RWPE2 (cell line): Measurements from ENCODE around the gene EPN2.

ENCODE experiments used
- ATAC-seq: fragments of 200-7000 bp; cut with Tn5 transposase; 3 replicates; pipeline ENCODE4 v1.9.1; 2021; ENCODE audit warnings: low read depth
- DNase-seq: peaks from one replicate; pipeline ENCODE4 v3.0.0-alpha.2; 2020; ENCODE audit warnings: low spot score
- H3K27ac ChIP-seq: fragments of 450-650 bp; 2 replicates; pipeline ENCODE4 v1.5.1; 2017; ENCODE audit warnings: mild to moderate bottlenecking; ENCODE audit not compliant: poor library complexity, severe bottlenecking
- H3K27me3 ChIP-seq: fragments of 250-450 bp; sonication (Bioruptor Pico); 2 replicates; pipeline ENCODE4 v1.5.1; 2021; ENCODE audit warnings: mild to moderate bottlenecking, moderate library complexity; ENCODE audit not compliant: insufficient read depth, poor library complexity, severe bottlenecking
- H3K36me3 ChIP-seq: fragments of 250-450 bp; sonication (Bioruptor Pico); 2 replicates; pipeline ENCODE4 v1.5.1; 2020; ENCODE audit warnings: low read depth, mild to moderate bottlenecking, moderate library complexity
- H3K4me1 ChIP-seq: fragments of 250-450 bp; sonication (Bioruptor Pico); 2 replicates; pipeline ENCODE4 v1.5.1; 2021; ENCODE audit warnings: mild to moderate bottlenecking, moderate library complexity; ENCODE audit not compliant: insufficient read depth, poor library complexity, severe bottlenecking
- H3K4me3 ChIP-seq: fragments of 250-450 bp; sonication (Bioruptor Pico); 2 replicates; pipeline ENCODE4 v1.5.1; 2021; ENCODE audit warnings: mild to moderate bottlenecking, moderate library complexity; ENCODE audit not compliant: severe bottlenecking
- H3K9me3 ChIP-seq: fragments of 250-450 bp; sonication (Bioruptor Pico); 2 replicates; pipeline ENCODE4 v1.5.1; 2021; ENCODE audit warnings: mild to moderate bottlenecking, moderate library complexity; ENCODE audit not compliant: severe bottlenecking
- TF ChIP-seq, protein P1 (sequence below): fragments of 450-650 bp; IDR thresholded peaks from one replicate; pipeline ENCODE4 v1.5.1; 2017; ENCODE audit warnings: mild to moderate bottlenecking, moderate library complexity; ENCODE audit not compliant: poor library complexity, severe bottlenecking

EPN2 gene

DNA sequence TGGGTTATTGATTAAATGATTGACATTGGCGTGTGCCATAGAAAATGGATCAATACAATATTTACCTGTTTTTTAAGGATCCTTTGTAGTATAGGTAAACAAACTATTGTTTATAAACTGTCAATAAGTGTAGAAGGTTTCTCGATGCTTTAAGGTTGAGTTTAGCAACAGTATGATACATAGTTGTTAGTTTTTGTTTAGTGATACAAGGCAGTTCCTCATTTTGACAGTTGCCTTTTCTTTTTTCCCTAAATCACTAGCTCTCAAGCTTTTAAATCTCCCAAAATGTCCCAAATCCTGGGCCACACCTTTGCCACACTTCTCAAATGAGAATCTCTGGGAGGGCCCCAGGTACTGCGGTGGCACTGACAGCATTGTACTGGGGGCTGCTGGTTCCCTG, 57.3 kb downstream of the EPN2 start:
- ATAC-seq, result no peak
- no peaks in the 10 kb centered on the region; the same call in none of the 2 replicates for H3K36me3 ChIP-seq

DNA sequence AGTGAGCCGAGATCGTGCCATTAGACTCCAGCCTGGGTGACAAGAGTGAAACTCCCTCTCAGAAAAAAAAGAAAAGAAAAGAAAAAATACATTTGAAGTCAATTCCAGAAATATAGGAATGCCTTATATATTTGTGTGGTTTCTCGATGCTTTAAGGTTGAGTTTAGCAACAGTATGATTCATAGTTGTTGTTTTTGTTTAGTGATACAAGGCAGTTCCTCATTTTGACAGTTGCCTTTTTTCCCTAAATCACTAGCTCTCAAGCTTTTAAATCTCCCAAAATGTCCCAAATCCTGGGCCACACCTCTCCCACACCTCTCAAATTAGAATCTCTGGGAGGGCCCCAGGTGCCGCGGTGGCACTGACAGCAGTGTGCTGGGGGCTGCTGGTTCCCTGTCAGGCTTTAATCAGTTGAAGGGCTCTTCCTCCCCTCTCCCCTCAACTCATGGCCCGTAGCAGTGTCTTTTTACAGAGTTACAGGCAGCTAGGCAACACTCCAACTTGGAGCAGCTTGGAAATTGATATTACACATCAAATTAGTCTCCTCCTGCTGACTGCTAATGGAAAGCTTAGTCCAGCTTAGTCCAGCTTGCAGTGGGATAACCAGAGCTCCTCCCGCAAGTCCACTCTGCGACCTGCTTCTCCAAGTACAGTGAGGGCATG, 58.4 kb downstream of the EPN2 start:
- no peaks in the 10 kb centered on the region for H3K4me1 ChIP-seq
- TF ChIP-seq, protein P1, sequence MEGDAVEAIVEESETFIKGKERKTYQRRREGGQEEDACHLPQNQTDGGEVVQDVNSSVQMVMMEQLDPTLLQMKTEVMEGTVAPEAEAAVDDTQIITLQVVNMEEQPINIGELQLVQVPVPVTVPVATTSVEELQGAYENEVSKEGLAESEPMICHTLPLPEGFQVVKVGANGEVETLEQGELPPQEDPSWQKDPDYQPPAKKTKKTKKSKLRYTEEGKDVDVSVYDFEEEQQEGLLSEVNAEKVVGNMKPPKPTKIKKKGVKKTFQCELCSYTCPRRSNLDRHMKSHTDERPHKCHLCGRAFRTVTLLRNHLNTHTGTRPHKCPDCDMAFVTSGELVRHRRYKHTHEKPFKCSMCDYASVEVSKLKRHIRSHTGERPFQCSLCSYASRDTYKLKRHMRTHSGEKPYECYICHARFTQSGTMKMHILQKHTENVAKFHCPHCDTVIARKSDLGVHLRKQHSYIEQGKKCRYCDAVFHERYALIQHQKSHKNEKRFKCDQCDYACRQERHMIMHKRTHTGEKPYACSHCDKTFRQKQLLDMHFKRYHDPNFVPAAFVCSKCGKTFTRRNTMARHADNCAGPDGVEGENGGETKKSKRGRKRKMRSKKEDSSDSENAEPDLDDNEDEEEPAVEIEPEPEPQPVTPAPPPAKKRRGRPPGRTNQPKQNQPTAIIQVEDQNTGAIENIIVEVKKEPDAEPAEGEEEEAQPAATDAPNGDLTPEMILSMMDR, result no peak
- H3K4me3 ChIP-seq, result no peak overlapping the region
- DNase-seq, result no peak
- no peaks in the 10 kb centered on the region for H3K27me3 ChIP-seq
- no peaks in the 10 kb centered on the region for H3K9me3 ChIP-seq
- H3K27ac ChIP-seq, result no peak overlapping the region
- H3K36me3 ChIP-seq, result no peaks in the 10 kb centered on the region; the same call in none of the 2 replicates
- ATAC-seq, result no peak

More for the DNA sequence above, 57.3 kb downstream of the EPN2 start:
- no peak overlapping the region for H3K27ac ChIP-seq
- TF ChIP-seq, protein P1, result no peak
- DNase-seq, result no peak
- no peak overlapping the region for H3K4me3 ChIP-seq
- H3K27me3 ChIP-seq, result no peaks in the 10 kb centered on the region
- H3K4me1 ChIP-seq, result no peaks in the 10 kb centered on the region
- H3K9me3 ChIP-seq, result no peaks in the 10 kb centered on the region

DNA sequence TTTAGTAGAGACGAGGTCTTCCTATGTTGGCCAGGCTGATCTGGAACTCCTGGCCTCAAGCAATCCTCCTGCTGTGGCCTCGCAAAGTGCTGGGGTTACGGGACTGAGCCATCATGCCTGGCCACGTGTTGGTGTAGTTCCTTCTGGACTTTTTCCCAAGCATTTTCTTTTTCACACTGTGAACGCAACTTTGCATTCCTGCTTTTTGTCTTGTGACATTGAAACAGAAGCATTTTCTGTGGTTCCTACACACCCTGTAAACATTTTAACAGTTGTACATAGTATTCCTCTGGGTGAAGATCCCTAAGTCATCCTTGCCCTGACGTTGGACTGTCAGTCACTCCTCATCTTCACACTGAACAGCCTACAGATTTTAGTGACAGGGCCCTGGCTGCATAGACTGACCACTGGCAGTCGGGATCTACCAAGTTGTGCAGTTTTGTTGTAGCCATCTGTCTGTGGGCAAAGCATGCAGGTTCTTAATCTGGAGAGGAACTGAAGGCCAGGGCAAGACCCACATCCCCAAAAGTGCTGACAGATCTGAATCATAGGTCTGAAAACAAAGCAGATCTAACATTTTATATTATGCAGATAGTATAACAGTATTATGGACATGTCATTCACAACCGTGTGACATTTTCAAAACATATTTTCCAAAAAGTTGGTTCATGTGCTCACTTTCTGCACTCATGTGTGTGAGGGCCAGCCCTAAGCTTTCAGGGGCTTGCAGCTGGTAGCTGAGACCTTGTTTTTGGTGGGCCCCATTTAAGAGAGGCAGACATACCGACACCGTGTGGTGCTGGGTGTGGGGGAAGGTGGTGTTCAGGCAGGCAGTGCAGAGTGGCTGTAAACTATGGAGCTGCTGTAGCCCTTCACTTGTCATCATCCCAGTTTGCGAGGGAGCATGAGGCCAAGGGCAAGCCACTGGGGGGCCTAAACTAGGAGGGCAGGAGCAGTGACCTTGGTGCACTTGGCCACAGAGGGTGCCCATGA, 59.9 kb downstream of the EPN2 start:
- H3K9me3 ChIP-seq, result no peaks in the 10 kb centered on the region
- no peak overlapping the region for H3K27ac ChIP-seq
- H3K27me3 ChIP-seq, result no peaks in the 10 kb centered on the region
- TF ChIP-seq, protein P1, result no peak
- no peak for ATAC-seq
- H3K4me3 ChIP-seq, result no peak overlapping the region
- no peaks in the 10 kb centered on the region; the same call in none of the 2 replicates for H3K36me3 ChIP-seq
- no peaks in the 10 kb centered on the region for H3K4me1 ChIP-seq
- DNase-seq, result no peak

DNA sequence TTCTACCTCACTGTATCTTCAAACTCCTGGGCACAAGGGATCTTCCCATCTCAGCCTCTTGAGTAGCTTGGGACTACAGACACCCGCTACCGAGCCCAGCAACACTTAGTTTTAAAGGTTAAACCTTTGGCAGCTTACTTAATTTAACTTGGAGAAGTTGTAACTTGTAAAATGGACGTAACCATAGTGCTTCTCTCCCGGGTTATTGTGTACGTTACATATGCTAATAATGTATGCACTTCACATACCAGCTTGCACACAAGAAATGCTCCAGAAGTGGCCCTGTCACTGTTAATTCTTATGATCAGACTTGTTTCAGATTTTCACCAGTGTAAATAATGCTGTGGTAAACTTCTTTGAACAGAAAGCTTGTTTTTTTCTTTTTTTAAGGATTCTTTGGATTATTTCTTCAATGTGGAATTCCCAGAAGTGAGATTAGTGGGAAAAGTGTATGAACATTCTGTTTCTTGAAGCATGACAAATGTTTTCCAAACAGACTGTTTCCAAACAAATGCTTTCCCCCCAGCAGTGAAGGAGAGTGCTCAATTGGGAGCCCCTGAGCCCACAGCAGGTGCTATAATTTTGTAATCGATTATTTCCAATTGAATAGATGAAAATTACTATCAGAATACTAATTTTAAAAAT, 61.5 kb downstream of the EPN2 start:
- TF ChIP-seq, protein P1, result no peak
- DNase-seq (no peak), ATAC-seq (no peak)
- Histone ChIP-seq H3K27me3 (no peaks in the 10 kb centered on the region), H3K4me3 (no peak overlapping the region), H3K36me3 (no peaks in the 10 kb centered on the region; the same call in none of the 2 replicates), H3K9me3 (no peaks in the 10 kb centered on the region), H3K27ac (no peak overlapping the region), H3K4me1 (no peaks in the 10 kb centered on the region)
